ENCODE measurements around the gene BST1. TPM values are rescaled to one million over a fixed set of nuclear protein-coding genes. Genes with fewer than 3 reads are reported as not detected.
"Not testable (repeated sequence)": the region's sequence is repeated elsewhere in the genome, so short reads cannot be mapped to it uniquely, and the experiment has no call there.

BST1 gene
- total and polyA plus RNA-seq, 4 donors: 4.1 to 53.5 (median 11.0) TPM

GRCh38 chr4:15758294-15758693 is 55.4 kb downstream of the BST1 start:
- H3K27ac ChIP-seq (ENCODE audit: low read depth in 1 of 2, low read length in 1 of 2): no peak overlapping the region
- DNase-seq: no peak
- no peaks in the 10 kb centered on the region for H3K27me3 ChIP-seq (ENCODE audit: control insufficient read depth in 3 of 3, insufficient read depth in 3 of 3, low read length in 2 of 3)
- no peak for TF ChIP-seq CTCF (IDR thresholded peaks at IDR 0.05; ENCODE audit: control extremely low read depth, extremely low read depth)
- H3K4me1 ChIP-seq (ENCODE audit: control insufficient read depth in 5 of 5, insufficient read depth in 5 of 5, low read length in 5 of 5): peaks cover 0 to 2% (median 0%) of the 10 kb centered on the region in 5 donors
- ATAC-seq (ENCODE audit: insufficient read depth, low FRiP score): no peak
- no peak overlapping the region for H3K9ac ChIP-seq (ENCODE audit: insufficient read depth in 1 of 2, low read length in 2 of 2)
- 94 to 98% methylated on average over 4 of the region's 4 CpGs for WGBS, 2 donors
- H3K4me3 ChIP-seq: no peak overlapping the region
- H3K9me3 ChIP-seq (ENCODE audit: control insufficient read depth in 4 of 4, insufficient read depth in 3 of 4, low read length in 3 of 4): no peaks in the 10 kb centered on the region
- H3K36me3 ChIP-seq (ENCODE audit: control insufficient read depth in 4 of 4, insufficient read depth in 4 of 4, low read length in 4 of 4): no peaks in the 10 kb centered on the region

DNA sequence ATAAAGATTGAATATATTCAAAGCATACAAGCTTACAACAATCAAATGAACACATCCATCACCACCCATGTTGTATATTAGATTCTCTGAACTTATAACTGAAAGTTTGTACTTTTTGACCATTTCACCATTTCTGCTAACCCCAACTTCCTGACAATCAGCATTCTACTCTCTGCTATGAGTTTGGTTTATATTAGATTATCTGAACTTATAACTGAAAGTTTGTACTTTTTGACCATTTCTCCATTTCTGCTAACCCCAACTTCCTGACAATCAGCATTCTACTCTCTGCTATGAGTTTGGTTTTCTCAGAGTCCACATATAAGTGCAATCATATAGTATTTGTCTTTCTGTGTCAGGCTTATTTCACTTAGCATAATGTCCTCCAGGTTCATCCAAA is 59.6 kb downstream of the BST1 start:
- not testable (repeated sequence) for H3K4me3 ChIP-seq; DNase-seq; H3K9ac ChIP-seq (ENCODE audit: insufficient read depth in 1 of 2, low read length in 2 of 2); H3K9me3 ChIP-seq (ENCODE audit: control insufficient read depth in 4 of 4, insufficient read depth in 3 of 4, low read length in 3 of 4); H3K27ac ChIP-seq (ENCODE audit: low read depth in 1 of 2, low read length in 1 of 2); ATAC-seq (ENCODE audit: insufficient read depth, low FRiP score); H3K4me1 ChIP-seq (ENCODE audit: control insufficient read depth in 5 of 5, insufficient read depth in 5 of 5, low read length in 5 of 5); H3K36me3 ChIP-seq (ENCODE audit: control insufficient read depth in 4 of 4, insufficient read depth in 4 of 4, low read length in 4 of 4); H3K27me3 ChIP-seq (ENCODE audit: control insufficient read depth in 3 of 3, insufficient read depth in 3 of 3, low read length in 2 of 3)

- WGBS, 2 donors: 28 to 48% methylated on average over 6 of the region's 6 CpGs
Measured at GRCh38 chr4:15765391-15765790, 62.5 kb downstream of the BST1 start.

More at GRCh38 chr4:15765391-15765790, 62.5 kb downstream of the BST1 start:
- no peak overlapping the region for H3K4me3 ChIP-seq
- H3K27ac ChIP-seq (ENCODE audit: low read depth in 1 of 2, low read length in 1 of 2): no peak overlapping the region
- H3K27me3 ChIP-seq (ENCODE audit: control insufficient read depth in 3 of 3, insufficient read depth in 3 of 3, low read length in 2 of 3): no peaks in the 10 kb centered on the region
- no peaks in the 10 kb centered on the region for H3K9me3 ChIP-seq (ENCODE audit: control insufficient read depth in 4 of 4, insufficient read depth in 3 of 4, low read length in 3 of 4)
- TF ChIP-seq CTCF (IDR thresholded peaks at IDR 0.05; ENCODE audit: control extremely low read depth, extremely low read depth): no peak
- H3K4me1 ChIP-seq (ENCODE audit: control insufficient read depth in 5 of 5, insufficient read depth in 5 of 5, low read length in 5 of 5): peaks cover 0 to 5% (median 3%) of the 10 kb centered on the region in 5 donors
- no peak overlapping the region for H3K9ac ChIP-seq (ENCODE audit: insufficient read depth in 1 of 2, low read length in 2 of 2)
- DNase-seq: no peak
- no peaks in the 10 kb centered on the region for H3K36me3 ChIP-seq (ENCODE audit: control insufficient read depth in 4 of 4, insufficient read depth in 4 of 4, low read length in 4 of 4)
- no peak for ATAC-seq (ENCODE audit: insufficient read depth, low FRiP score)
